ENCODE results near the gene ST13. TPM values are rescaled to one million over a fixed set of nuclear protein-coding genes. Genes with fewer than 3 reads are reported as not detected.
"Not testable (repeated sequence)": the region's sequence is repeated elsewhere in the genome, so short reads cannot be mapped to it uniquely, and the experiment has no call there.

ST13 gene
- total and polyA plus RNA-seq, 2 experiments from 2014 or later, result 206 to 216 TPM

GRCh38 chr22:40853961-40854360 lies 2.5 kb downstream of the ST13 start:
- Histone ChIP-seq H3K9me2 (replicated peaks; ENCODE audit: insufficient read depth) (no peaks in the 10 kb centered on the region), H3K4me2 (peak overlapping the region; percentile 81), H3K27me3 (no peaks in the 10 kb centered on the region), H3K9me3 (ENCODE audit: low read depth) (no peaks in the 10 kb centered on the region), H3K27ac (peak overlapping the region; percentile 42), H3K36me3 (replicated peaks; ENCODE audit: insufficient read depth, low read depth) (no peaks in the 10 kb centered on the region), H4K20me1 (ENCODE audit: insufficient read depth, poor library complexity, severe bottlenecking) (peaks cover 60% of the 10 kb centered on the region), H3K79me2 (peaks cover 92% of the 10 kb centered on the region), H2AFZ (no peak overlapping the region), H3K4me1 (ENCODE audit: insufficient read depth) (peaks cover 33% of the 10 kb centered on the region), H3K4me3 (peak overlapping the region; percentile 18)
- no peak for DNase-seq (ENCODE audit: low spot score)
- 47% methylated on average over 3 of the region's 3 CpGs for WGBS (ENCODE audit: low lambda C conversion rate, missing lambda C conversion rate)
- TF ChIP-seq, protein P1, sequence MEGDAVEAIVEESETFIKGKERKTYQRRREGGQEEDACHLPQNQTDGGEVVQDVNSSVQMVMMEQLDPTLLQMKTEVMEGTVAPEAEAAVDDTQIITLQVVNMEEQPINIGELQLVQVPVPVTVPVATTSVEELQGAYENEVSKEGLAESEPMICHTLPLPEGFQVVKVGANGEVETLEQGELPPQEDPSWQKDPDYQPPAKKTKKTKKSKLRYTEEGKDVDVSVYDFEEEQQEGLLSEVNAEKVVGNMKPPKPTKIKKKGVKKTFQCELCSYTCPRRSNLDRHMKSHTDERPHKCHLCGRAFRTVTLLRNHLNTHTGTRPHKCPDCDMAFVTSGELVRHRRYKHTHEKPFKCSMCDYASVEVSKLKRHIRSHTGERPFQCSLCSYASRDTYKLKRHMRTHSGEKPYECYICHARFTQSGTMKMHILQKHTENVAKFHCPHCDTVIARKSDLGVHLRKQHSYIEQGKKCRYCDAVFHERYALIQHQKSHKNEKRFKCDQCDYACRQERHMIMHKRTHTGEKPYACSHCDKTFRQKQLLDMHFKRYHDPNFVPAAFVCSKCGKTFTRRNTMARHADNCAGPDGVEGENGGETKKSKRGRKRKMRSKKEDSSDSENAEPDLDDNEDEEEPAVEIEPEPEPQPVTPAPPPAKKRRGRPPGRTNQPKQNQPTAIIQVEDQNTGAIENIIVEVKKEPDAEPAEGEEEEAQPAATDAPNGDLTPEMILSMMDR (IDR thresholded peaks at IDR 0.05; ENCODE audit: poor library complexity), result no peak
- TF ChIP-seq EZH2 (IDR thresholded peaks at IDR 0.05; ENCODE audit: borderline replicate concordance) (no peak), EZH2phosphoT487 (IDR thresholded peaks at IDR 0.05; ENCODE audit: low read depth, severe bottlenecking, unreplicated experiment) (no peak)

GRCh38 chr22:40853333-40853732 lies 3.1 kb downstream of the ST13 start:
- peak overlapping the region; percentile 81 for H3K4me2 ChIP-seq
- TF ChIP-seq, protein P1 (IDR thresholded peaks at IDR 0.05; ENCODE audit: poor library complexity), result no peak
- TF ChIP-seq EZH2phosphoT487 (IDR thresholded peaks at IDR 0.05; ENCODE audit: low read depth, severe bottlenecking, unreplicated experiment) (no peak), EZH2 (IDR thresholded peaks at IDR 0.05; ENCODE audit: borderline replicate concordance) (no peak)
- no peak overlapping the region for H2AFZ ChIP-seq
- peaks cover 33% of the 10 kb centered on the region for H3K4me1 ChIP-seq (ENCODE audit: insufficient read depth)
- WGBS (ENCODE audit: low lambda C conversion rate, missing lambda C conversion rate), result 69% methylated on average over 1 of the region's 1 CpG
- no peaks in the 10 kb centered on the region for H3K27me3 ChIP-seq
- peak overlapping the region; percentile 18 for H3K4me3 ChIP-seq
- peaks cover 60% of the 10 kb centered on the region for H4K20me1 ChIP-seq (ENCODE audit: insufficient read depth, poor library complexity, severe bottlenecking)
- H3K9me2 ChIP-seq (replicated peaks; ENCODE audit: insufficient read depth), result no peaks in the 10 kb centered on the region
- no peaks in the 10 kb centered on the region for H3K9me3 ChIP-seq (ENCODE audit: low read depth)
- H3K79me2 ChIP-seq, result peaks cover 92% of the 10 kb centered on the region
- DNase-seq (ENCODE audit: low spot score), result no peak
- no peaks in the 10 kb centered on the region for H3K36me3 ChIP-seq (replicated peaks; ENCODE audit: insufficient read depth, low read depth)
- peak overlapping the region; percentile 42 for H3K27ac ChIP-seq

GRCh38 chr22:40845816-40846215 lies 10.6 kb downstream of the ST13 start:
- H3K9me3 ChIP-seq (ENCODE audit: low read depth); H3K4me2 ChIP-seq; DNase-seq (ENCODE audit: low spot score); H3K36me3 ChIP-seq (replicated peaks; ENCODE audit: insufficient read depth, low read depth); H3K4me1 ChIP-seq (ENCODE audit: insufficient read depth); H3K27me3 ChIP-seq; H2AFZ ChIP-seq; H3K4me3 ChIP-seq; H3K27ac ChIP-seq; H3K9me2 ChIP-seq (replicated peaks; ENCODE audit: insufficient read depth): not testable (repeated sequence)
- 95% methylated on average over 11 of the region's 11 CpGs for WGBS (ENCODE audit: low lambda C conversion rate, missing lambda C conversion rate)
- H3K79me2 ChIP-seq, result peaks cover 99% of the 10 kb centered on the region
- H4K20me1 ChIP-seq (ENCODE audit: insufficient read depth, poor library complexity, severe bottlenecking), result peaks cover 31% of the 10 kb centered on the region

GRCh38 chr22:40844951-40845350 lies 11.5 kb downstream of the ST13 start:
- H3K79me2 ChIP-seq, result peaks cover 98% of the 10 kb centered on the region
- WGBS (ENCODE audit: low lambda C conversion rate, missing lambda C conversion rate), result 99% methylated on average over 3 of the region's 3 CpGs
- no peak for DNase-seq (ENCODE audit: low spot score)
- H3K36me3 ChIP-seq (replicated peaks; ENCODE audit: insufficient read depth, low read depth), result no peaks in the 10 kb centered on the region
- no peak overlapping the region for H3K27ac ChIP-seq
- peaks cover 24% of the 10 kb centered on the region for H4K20me1 ChIP-seq (ENCODE audit: insufficient read depth, poor library complexity, severe bottlenecking)
- no peak overlapping the region for H2AFZ ChIP-seq
- H3K4me1 ChIP-seq (ENCODE audit: insufficient read depth), result no peaks in the 10 kb centered on the region
- TF ChIP-seq EZH2 (IDR thresholded peaks at IDR 0.05; ENCODE audit: borderline replicate concordance), result no peak
- TF ChIP-seq EZH2phosphoT487 (IDR thresholded peaks at IDR 0.05; ENCODE audit: low read depth, severe bottlenecking, unreplicated experiment), result no peak
- TF ChIP-seq, protein P1 (IDR thresholded peaks at IDR 0.05; ENCODE audit: poor library complexity), result no peak
- H3K27me3 ChIP-seq, result no peaks in the 10 kb centered on the region
- H3K4me2 ChIP-seq, result no peak overlapping the region
- no peaks in the 10 kb centered on the region for H3K9me3 ChIP-seq (ENCODE audit: low read depth)
- no peaks in the 10 kb centered on the region for H3K9me2 ChIP-seq (replicated peaks; ENCODE audit: insufficient read depth)
- no peak overlapping the region for H3K4me3 ChIP-seq

Data from hepatocyte (in vitro differentiated cells).